ENCODE measurements around the gene CUX1.

- TF ChIP-seq CTCF (IDR thresholded peaks at IDR 0.05) (no peak), POLR2A (IDR thresholded peaks at IDR 0.05) (no peak)
Observed at GRCh38 chr7:101929256-101929655, 111.8 kb downstream of the CUX1 start.

All from lower leg skin (tissue), 3 donors.